Measurements from ENCODE around the gene SLC25A19. TPM values are rescaled to one million over a fixed set of nuclear protein-coding genes. Genes with fewer than 3 reads are reported as not detected.
A peak's percentile ranks its signal among the peaks of the same experiment; 100 is the strongest.

Gene SLC25A19
- total RNA-seq, 3 donors from 2014 or later (not counting 1 experiment from before 2014, with no cell fraction given) = 12.1 to 17.7 (median 14.8) TPM

GRCh38 chr17:75241502-75241901 is 47.7 kb downstream of the SLC25A19 start:
- intact Hi-C loops (cut with micrococcal nuclease) = no loop called here
- H3K9me3 ChIP-seq (ENCODE audit: control insufficient read depth, insufficient read depth, low read length) = no peaks in the 10 kb centered on the region
- TF ChIP-seq CTCF (IDR thresholded peaks at IDR 0.05) = no peak
- WGBS (ENCODE audit: insufficient coverage) = 99% methylated on average over 9 of the region's 9 CpGs
- no peaks in the 10 kb centered on the region for H3K27me3 ChIP-seq (ENCODE audit: control insufficient read depth, insufficient read depth, low read length)
- H3K36me3 ChIP-seq (ENCODE audit: control insufficient read depth, insufficient read depth, low read length) = peaks cover 96% of the 10 kb centered on the region
- Mint-ChIP-seq H3K4me3 (no peak overlapping the region), H3K9me3 (no peaks in the 10 kb centered on the region), H3K4me1 (peaks cover 9 to 12% of the 10 kb centered on the region in 2 donors), H3K27ac (no peak overlapping the region), H3K36me3 (no peaks in the 10 kb centered on the region), H3K27me3 (ENCODE audit: low read depth in 2 of 2) (no peaks in the 10 kb centered on the region)
- H3K4me1 ChIP-seq (ENCODE audit: control insufficient read depth, insufficient read depth, low read length) = peaks cover 47% of the 10 kb centered on the region
- DNase-seq = no peak
- H3K27ac ChIP-seq (ENCODE audit: low read length) = peak overlapping the region; percentile 45
- no peak for ATAC-seq
- no peak overlapping the region for H3K4me3 ChIP-seq (ENCODE audit: low read length)

- Mint-ChIP-seq H3K4me1 (peaks cover 9 to 12% of the 10 kb centered on the region in 2 donors), H3K27ac (no peak overlapping the region), H3K36me3 (no peaks in the 10 kb centered on the region), H3K4me3 (no peak overlapping the region), H3K9me3 (no peaks in the 10 kb centered on the region), H3K27me3 (ENCODE audit: low read depth in 2 of 2) (no peaks in the 10 kb centered on the region)
- ATAC-seq (no peak), DNase-seq (no peak)
- H3K27ac ChIP-seq (ENCODE audit: low read length) = no peak overlapping the region
- WGBS (ENCODE audit: insufficient coverage) = 97% methylated on average over 7 of the region's 7 CpGs
- peaks cover 96% of the 10 kb centered on the region for H3K36me3 ChIP-seq (ENCODE audit: control insufficient read depth, insufficient read depth, low read length)
- H3K27me3 ChIP-seq (ENCODE audit: control insufficient read depth, insufficient read depth, low read length) = no peaks in the 10 kb centered on the region
- no peak for TF ChIP-seq CTCF (IDR thresholded peaks at IDR 0.05)
- H3K4me1 ChIP-seq (ENCODE audit: control insufficient read depth, insufficient read depth, low read length) = peaks cover 47% of the 10 kb centered on the region
- H3K4me3 ChIP-seq (ENCODE audit: low read length) = no peak overlapping the region
- no peaks in the 10 kb centered on the region for H3K9me3 ChIP-seq (ENCODE audit: control insufficient read depth, insufficient read depth, low read length)
- intact Hi-C loops (cut with micrococcal nuclease) = no loop called here
These were observed 48.1 kb downstream of the SLC25A19 start for GRCh38 chr17:75241143-75241430.

- Histone ChIP-seq H3K27me3 (ENCODE audit: control insufficient read depth, insufficient read depth, low read length) (no peaks in the 10 kb centered on the region), H3K4me3 (ENCODE audit: low read length) (no peak overlapping the region), H3K27ac (ENCODE audit: low read length) (no peak overlapping the region), H3K9me3 (ENCODE audit: control insufficient read depth, insufficient read depth, low read length) (no peaks in the 10 kb centered on the region), H3K36me3 (ENCODE audit: control insufficient read depth, insufficient read depth, low read length) (peaks cover 92% of the 10 kb centered on the region), H3K4me1 (ENCODE audit: control insufficient read depth, insufficient read depth, low read length) (peaks cover 47% of the 10 kb centered on the region)
- no peaks in the 10 kb centered on the region for H3K36me3 Mint-ChIP-seq
- no peaks in the 10 kb centered on the region for H3K27me3 Mint-ChIP-seq (ENCODE audit: low read depth in 2 of 2)
- no peak overlapping the region for H3K4me3 Mint-ChIP-seq
- WGBS (ENCODE audit: insufficient coverage) = 89% methylated on average over 23 of the region's 23 CpGs
- DNase-seq (peak in 1 of 2 donors; percentile 56), ATAC-seq (peak in 2 of 3 donors; percentile 24 to 36)
- H3K4me1 Mint-ChIP-seq = peaks cover 9 to 12% of the 10 kb centered on the region in 2 donors
- TF ChIP-seq CTCF (IDR thresholded peaks at IDR 0.05) = peak; percentile 25
- H3K27ac Mint-ChIP-seq = peak overlapping the region in 1 of 2 donors; percentile 54
- intact Hi-C loops (cut with micrococcal nuclease) = no loop called here
- no peaks in the 10 kb centered on the region for H3K9me3 Mint-ChIP-seq
These were observed 48.7 kb downstream of the SLC25A19 start for GRCh38 chr17:75240394-75241142.

Data from natural killer cell (primary cell).